Stimulated activated naive CD4-positive, alpha-beta T cell treated with Interleukin-2 at 50 U/mL for 16 hours (primary cell): ENCODE results near the gene FRMD4A.
"Not testable (repeated sequence)": the region's sequence is repeated elsewhere in the genome, so short reads cannot be mapped to it uniquely, and the experiment has no call there.

Experiments
- DNase-seq: peaks from one replicate; lab custom pipeline; 2025; lab: John Stamatoyannopoulos, UW

FRMD4A gene

GRCh38 chr10:13913897-13914296, 416.8 kb downstream of the FRMD4A start:
- DNase-seq, result no peak

- DNase-seq, result no peak
Measured at GRCh38 chr10:13911821-13912520, 418.8 kb downstream of the FRMD4A start.

GRCh38 chr10:13909516-13910258, 421.0 kb downstream of the FRMD4A start:
- DNase-seq, result no peak

- no peak for DNase-seq
Measured at GRCh38 chr10:13908475-13908874, 422.2 kb downstream of the FRMD4A start.

- no peak for DNase-seq
Measured at GRCh38 chr10:13907570-13907969, 423.2 kb downstream of the FRMD4A start.

GRCh38 chr10:13905281-13905680, 425.4 kb downstream of the FRMD4A start:
- DNase-seq, result no peak

GRCh38 chr10:13904064-13904463, 426.7 kb downstream of the FRMD4A start:
- no peak for DNase-seq

GRCh38 chr10:13902868-13903587, 427.7 kb downstream of the FRMD4A start:
- no peak for DNase-seq

- DNase-seq, result no peak
Measured at GRCh38 chr10:13899941-13900340, 430.8 kb downstream of the FRMD4A start.

- not testable (repeated sequence) for DNase-seq
Measured at GRCh38 chr10:13896146-13896545, 434.6 kb downstream of the FRMD4A start.

- DNase-seq, result no peak
Measured at GRCh38 chr10:13894412-13895093, 436.2 kb downstream of the FRMD4A start.

- DNase-seq, result no peak
Measured at GRCh38 chr10:13893926-13894325, 436.8 kb downstream of the FRMD4A start.

- no peak for DNase-seq
Measured at GRCh38 chr10:13892871-13893270, 437.9 kb downstream of the FRMD4A start.

- no peak for DNase-seq
Measured at GRCh38 chr10:13892001-13892491, 438.7 kb downstream of the FRMD4A start.

GRCh38 chr10:13891128-13892000, 439.4 kb downstream of the FRMD4A start:
- no peak for DNase-seq

- no peak for DNase-seq
Measured at GRCh38 chr10:13890233-13891127, 440.2 kb downstream of the FRMD4A start.

- no peak for DNase-seq
Measured at GRCh38 chr10:13887761-13888160, 443.0 kb downstream of the FRMD4A start.

- DNase-seq, result no peak
Measured at GRCh38 chr10:13885238-13885990, 445.3 kb downstream of the FRMD4A start.
